H9 (cell line): ENCODE data around the gene NTRK2. TPM values are rescaled to one million over a fixed set of nuclear protein-coding genes. Genes with fewer than 3 reads are reported as not detected.

ENCODE experiments used
- DNase-seq: peaks from one replicate; pipeline ENCODE4 v3.0.0-alpha.2; 2017
- H2AFZ ChIP-seq: one replicate; pipeline ENCODE4 v1.6.1; 2013; ENCODE audit warnings: mild to moderate bottlenecking, low read length, control low read depth, moderate library complexity
- H2AK5ac ChIP-seq: 2 replicates; pipeline ENCODE4 v1.6.1; 2013; ENCODE audit warnings: low read length, control low read depth, mixed read lengths; ENCODE audit not compliant: insufficient read length
- H2BK120ac ChIP-seq: one replicate; pipeline ENCODE4 v1.6.1; 2013; ENCODE audit warnings: low read depth, mild to moderate bottlenecking, low read length, control low read depth, inconsistent platforms; ENCODE audit not compliant: poor library complexity, severe bottlenecking
- H2BK12ac ChIP-seq: 2 replicates; pipeline ENCODE4 v1.6.1; 2013; ENCODE audit warnings: low read length, control low read depth, mixed read lengths, low read depth; ENCODE audit not compliant: insufficient read length
- H2BK15ac ChIP-seq: 2 replicates; pipeline ENCODE4 v1.6.1; 2013; ENCODE audit warnings: low read depth, low read length, control low read depth
- H2BK20ac ChIP-seq: one replicate; pipeline ENCODE4 v1.6.1; 2013; ENCODE audit warnings: low read depth, mild to moderate bottlenecking, low read length, control low read depth, inconsistent platforms; ENCODE audit not compliant: poor library complexity, severe bottlenecking
- H2BK5ac ChIP-seq: 2 replicates; pipeline ENCODE4 v1.6.1; 2013; ENCODE audit warnings: low read length, control low read depth, mixed read lengths; ENCODE audit not compliant: insufficient read length
- H3K14ac ChIP-seq: 2 replicates; pipeline ENCODE4 v1.6.1; 2013; ENCODE audit warnings: low read length, control low read depth; ENCODE audit not compliant: insufficient read depth
- H3K18ac ChIP-seq: 2 replicates; pipeline ENCODE4 v1.6.1; 2013; ENCODE audit warnings: low read depth, mild to moderate bottlenecking, mixed read lengths, low read length, control low read depth; ENCODE audit not compliant: insufficient read length
- H3K23ac ChIP-seq: 2 replicates; pipeline ENCODE4 v1.6.1; 2013; ENCODE audit warnings: low read length, control low read depth, mixed read lengths, low read depth; ENCODE audit not compliant: insufficient read length
- H3K23me2 ChIP-seq: 2 replicates; pipeline ENCODE4 v1.6.1; 2013; ENCODE audit warnings: low read depth, mild to moderate bottlenecking, mixed read lengths, low read length, control low read depth; ENCODE audit not compliant: insufficient read length, poor library complexity, severe bottlenecking
- H3K27ac ChIP-seq: 2 replicates; pipeline ENCODE4 v1.5.1; 2013; ENCODE audit warnings: low read length, control low read depth, mixed read lengths, low read depth; ENCODE audit not compliant: insufficient read length
- H3K27me3 ChIP-seq: 2 replicates; pipeline ENCODE4 v1.6.1; 2013; ENCODE audit warnings: low read length, control low read depth, inconsistent platforms; ENCODE audit not compliant: insufficient read depth
- H3K4ac ChIP-seq: 2 replicates; pipeline ENCODE4 v1.6.1; 2013; ENCODE audit warnings: low read depth, mild to moderate bottlenecking, control low read depth, inconsistent platforms, low read length, moderate library complexity
- H3K4me1 ChIP-seq: 2 replicates; pipeline ENCODE4 v1.6.1; 2013; ENCODE audit warnings: low read length, control low read depth, inconsistent platforms; ENCODE audit not compliant: insufficient read depth
- H3K4me2 ChIP-seq: 2 replicates; pipeline ENCODE4 v1.6.1; 2013; ENCODE audit warnings: low read length, control low read depth, mixed read lengths; ENCODE audit not compliant: insufficient read length, insufficient read depth
- H3K56ac ChIP-seq: 2 replicates; pipeline ENCODE4 v1.6.1; 2013; ENCODE audit warnings: low read depth, mild to moderate bottlenecking, mixed read lengths, low read length, control low read depth; ENCODE audit not compliant: insufficient read length
- H3K79me1 ChIP-seq: 2 replicates; pipeline ENCODE4 v1.6.1; 2013; ENCODE audit warnings: low read depth, mild to moderate bottlenecking, moderate library complexity, low read length, control low read depth, inconsistent platforms; ENCODE audit not compliant: insufficient read depth, poor library complexity, severe bottlenecking
- H3K79me2 ChIP-seq: 2 replicates; pipeline ENCODE4 v1.6.1; 2013; ENCODE audit warnings: low read length, control low read depth, inconsistent platforms; ENCODE audit not compliant: insufficient read depth
- H3K9ac ChIP-seq: 2 replicates; pipeline ENCODE4 v1.6.1; 2013; ENCODE audit warnings: low read length, control low read depth, mixed read lengths; ENCODE audit not compliant: insufficient read length; ENCODE audit errors: extremely low read depth
- H3K9me3 ChIP-seq: one replicate; pipeline ENCODE4 v1.6.1; 2013; ENCODE audit warnings: low read depth, low read length, inconsistent platforms; ENCODE audit not compliant: control insufficient read depth
- H3T11ph ChIP-seq: one replicate; pipeline ENCODE4 v1.6.1; 2013; ENCODE audit warnings: mild to moderate bottlenecking, low read length, control low read depth, inconsistent platforms
- H4K20me1 ChIP-seq: one replicate; pipeline ENCODE4 v1.6.1; 2013; ENCODE audit not compliant: control insufficient read depth, insufficient read length, insufficient read depth
- H4K5ac ChIP-seq: 2 replicates; pipeline ENCODE4 v1.6.1; 2013; ENCODE audit warnings: low read depth, mild to moderate bottlenecking, mixed read lengths, low read length, control low read depth; ENCODE audit not compliant: insufficient read length
- H4K8ac ChIP-seq: replicated peaks from 2 replicates; pipeline ENCODE4 v1.6.1; 2013; ENCODE audit warnings: low read length, control low read depth, mixed read lengths, low read depth; ENCODE audit not compliant: insufficient read length
- H4K91ac ChIP-seq: 2 replicates; pipeline ENCODE4 v1.6.1; 2013; ENCODE audit warnings: low read depth, mild to moderate bottlenecking, moderate library complexity, mixed read lengths, low read length, control low read depth; ENCODE audit not compliant: insufficient read length
- H3K27ac Mint-ChIP-seq, 3 experiments: 2 replicates in 2 of 3; 3 replicates in 1 of 3; pipeline ENCODE4 v1.8.0; 2020 to 2021; ENCODE audit warnings: mixed read lengths in 3 of 3, mild to moderate bottlenecking in 1 of 3, moderate library complexity in 1 of 3
- H3K27me3 Mint-ChIP-seq: 2 replicates; pipeline ENCODE4 v1.8.0; 2021; ENCODE audit warnings: low read depth, mild to moderate bottlenecking, moderate library complexity, mixed read lengths
- H3K36me3 Mint-ChIP-seq, 3 experiments: 2 replicates in 2 of 3; 3 replicates in 1 of 3; pipeline ENCODE4 v1.8.0; 2020 to 2021; ENCODE audit warnings: low read depth in 3 of 3, mixed read lengths in 3 of 3; ENCODE audit not compliant: insufficient read depth in 1 of 3
- H3K4me1 Mint-ChIP-seq, 2 experiments: 2 replicates each; pipeline ENCODE4 v1.8.0; 2020; ENCODE audit warnings: mixed read lengths in 2 of 2
- H3K4me3 Mint-ChIP-seq, 2 experiments: 2 replicates in 1 of 2; 3 replicates in 1 of 2; pipeline ENCODE4 v1.8.0; 2020 to 2021; ENCODE audit warnings: mild to moderate bottlenecking in 2 of 2, mixed read lengths in 2 of 2, moderate library complexity in 1 of 2
- H3K9me3 Mint-ChIP-seq, 2 experiments: 2 replicates in 1 of 2; 3 replicates in 1 of 2; pipeline ENCODE4 v1.8.0; 2020; ENCODE audit warnings: mild to moderate bottlenecking in 2 of 2, mixed read lengths in 2 of 2, moderate library complexity in 1 of 2
- CTCF ChIP-seq: fragments of 200-600 bp; sonication (generic); conservative IDR thresholded peaks from 3 replicates; pipeline ENCODE4 v1.8.0; 2021; ENCODE audit warnings: antibody characterized with exemption, mild to moderate bottlenecking
- WGBS: extraction: QIAGEN DNeasy Blood & Tissue Kit; methylation state at CpG from one replicate; pipeline ENCODE4 v1.1.7; 2013; ENCODE audit warnings: missing lambda C conversion rate, low lambda C conversion rate, mixed read lengths; ENCODE audit not compliant: insufficient read length; ENCODE audit errors: extremely low coverage; 5-methylcytosine and 5-hydroxymethylcytosine counted together
- total RNA-seq: library from RNA; stranded (reverse); gene quantifications from 2 replicates; pipeline ENCODE4 v1.2.1, GENCODE V29; 2021

The NTRK2 gene
- total RNA-seq, 1 experiment from 2014 or later = 0.02 TPM

DNA sequence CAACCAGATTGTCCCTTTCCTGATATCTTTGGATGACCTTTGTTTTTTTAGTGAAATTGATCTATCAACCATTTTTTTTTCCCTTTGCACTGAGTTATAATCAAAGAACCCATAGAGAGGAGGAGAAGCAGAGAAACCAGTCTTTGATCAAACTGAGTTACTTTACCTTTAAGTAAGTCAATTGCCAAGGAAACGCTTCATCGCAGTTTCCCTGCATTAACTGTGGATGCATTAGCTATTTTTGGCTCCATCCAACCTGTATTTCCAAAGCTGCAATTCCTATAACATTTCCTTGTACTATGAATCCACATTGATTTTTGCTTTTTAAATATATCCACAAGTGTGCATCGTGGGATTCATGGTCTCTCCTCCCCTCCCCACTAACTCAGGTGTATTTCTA lies 268.1 kb downstream of the NTRK2 start:
- no CpG with 5 or more reads among the region's 3 CpGs for WGBS
- Histone ChIP-seq H4K91ac (no peak overlapping the region), H3K9me3 (no peaks in the 10 kb centered on the region), H2AFZ (no peak overlapping the region), H3K9ac (no peak overlapping the region), H2AK5ac (no peak overlapping the region), H2BK5ac (no peak overlapping the region), H4K5ac (no peak overlapping the region), H3K4me2 (no peak overlapping the region), H4K8ac (no peak overlapping the region), H3K14ac (no peak overlapping the region), H3K79me2 (no peaks in the 10 kb centered on the region), H3T11ph (no peak overlapping the region), H3K27ac (no peak overlapping the region), H3K4ac (no peak overlapping the region), H2BK12ac (no peak overlapping the region), H2BK20ac (no peak overlapping the region), H3K23me2 (no peaks in the 10 kb centered on the region), H2BK15ac (no peak overlapping the region), H2BK120ac (no peak overlapping the region), H3K4me1 (peaks cover 8% of the 10 kb centered on the region), H4K20me1 (no peaks in the 10 kb centered on the region), H3K56ac (no peak overlapping the region), H3K18ac (no peak overlapping the region), H3K27me3 (no peaks in the 10 kb centered on the region), H3K23ac (no peak overlapping the region), H3K79me1 (no peaks in the 10 kb centered on the region)
- Mint-ChIP-seq H3K4me3 (no peak overlapping the region), H3K36me3 (no peaks in the 10 kb centered on the region), H3K27me3 (no peaks in the 10 kb centered on the region; the same call in 1 of the 2 replicates), H3K4me1 (peaks cover 27 to 32% of the 10 kb centered on the region in 2 experiments), H3K27ac (peak overlapping the region in 1 of 3 experiments; percentile 51; a peak in 1 of 7 replicates), H3K9me3 (no peaks in the 10 kb centered on the region)
- DNase-seq = no peak
- TF ChIP-seq CTCF = no peak
